ENCODE data around the gene TPPP3.

The TPPP3 gene

GRCh38 chr16:67345401-67345800 is 47.9 kb downstream of the TPPP3 start:
- WGBS, 2 experiments, result 85 to 92% methylated on average over 1 of the region's 1 CpG
- Histone ChIP-seq H3K9me3 (ENCODE audit: control insufficient read depth, low read length) (no peaks in the 10 kb centered on the region), H3K4me3 (ENCODE audit: insufficient read depth, low read depth, low read length) (no peak overlapping the region), H3K27me3 (ENCODE audit: control insufficient read depth, insufficient read depth, low read length, poor library complexity, severe bottlenecking) (no peaks in the 10 kb centered on the region), H3K27ac (ENCODE audit: insufficient read depth, low read depth, low read length, poor library complexity, severe bottlenecking) (no peak overlapping the region), H3K4me1 (ENCODE audit: control insufficient read depth, insufficient read depth, low read length) (no peaks in the 10 kb centered on the region), H3K36me3 (ENCODE audit: control insufficient read depth, insufficient read depth, low read length) (no peaks in the 10 kb centered on the region)

- Histone ChIP-seq H3K4me1 (ENCODE audit: control insufficient read depth, insufficient read depth, low read length) (no peaks in the 10 kb centered on the region), H3K36me3 (ENCODE audit: control insufficient read depth, insufficient read depth, low read length) (no peaks in the 10 kb centered on the region)
- 94% methylated on average over 4 of the region's 4 CpGs for WGBS, 2 experiments
These were observed 50.7 kb downstream of the TPPP3 start for GRCh38 chr16:67342616-67343015.

GRCh38 chr16:67341250-67341649 is 52.0 kb downstream of the TPPP3 start:
- 89 to 100% methylated on average over 2 of the region's 3 CpGs for WGBS, 2 experiments
- Histone ChIP-seq H3K4me1 (ENCODE audit: control insufficient read depth, insufficient read depth, low read length) (no peaks in the 10 kb centered on the region), H3K27ac (ENCODE audit: insufficient read depth, low read depth, low read length, poor library complexity, severe bottlenecking) (no peak overlapping the region), H3K4me3 (ENCODE audit: insufficient read depth, low read depth, low read length) (no peak overlapping the region), H3K27me3 (ENCODE audit: control insufficient read depth, insufficient read depth, low read length, poor library complexity, severe bottlenecking) (no peaks in the 10 kb centered on the region), H3K9me3 (ENCODE audit: control insufficient read depth, low read length) (no peaks in the 10 kb centered on the region), H3K36me3 (ENCODE audit: control insufficient read depth, insufficient read depth, low read length) (no peaks in the 10 kb centered on the region)

More at GRCh38 chr16:67342616-67343015, 50.7 kb downstream of the TPPP3 start:
- no peaks in the 10 kb centered on the region for H3K27me3 ChIP-seq (ENCODE audit: control insufficient read depth, insufficient read depth, low read length, poor library complexity, severe bottlenecking)
- no peak overlapping the region for H3K4me3 ChIP-seq (ENCODE audit: insufficient read depth, low read depth, low read length)
- no peaks in the 10 kb centered on the region for H3K9me3 ChIP-seq (ENCODE audit: control insufficient read depth, low read length)
- no peak overlapping the region for H3K27ac ChIP-seq (ENCODE audit: insufficient read depth, low read depth, low read length, poor library complexity, severe bottlenecking)
